ENCODE measurements around the gene CRELD2. TPM values are rescaled to one million over a fixed set of nuclear protein-coding genes. Genes with fewer than 3 reads are reported as not detected.

The CRELD2 gene
- total RNA-seq, 4 donors from 2014 or later = 44.8 to 80.4 (median 65.1) TPM

DNA sequence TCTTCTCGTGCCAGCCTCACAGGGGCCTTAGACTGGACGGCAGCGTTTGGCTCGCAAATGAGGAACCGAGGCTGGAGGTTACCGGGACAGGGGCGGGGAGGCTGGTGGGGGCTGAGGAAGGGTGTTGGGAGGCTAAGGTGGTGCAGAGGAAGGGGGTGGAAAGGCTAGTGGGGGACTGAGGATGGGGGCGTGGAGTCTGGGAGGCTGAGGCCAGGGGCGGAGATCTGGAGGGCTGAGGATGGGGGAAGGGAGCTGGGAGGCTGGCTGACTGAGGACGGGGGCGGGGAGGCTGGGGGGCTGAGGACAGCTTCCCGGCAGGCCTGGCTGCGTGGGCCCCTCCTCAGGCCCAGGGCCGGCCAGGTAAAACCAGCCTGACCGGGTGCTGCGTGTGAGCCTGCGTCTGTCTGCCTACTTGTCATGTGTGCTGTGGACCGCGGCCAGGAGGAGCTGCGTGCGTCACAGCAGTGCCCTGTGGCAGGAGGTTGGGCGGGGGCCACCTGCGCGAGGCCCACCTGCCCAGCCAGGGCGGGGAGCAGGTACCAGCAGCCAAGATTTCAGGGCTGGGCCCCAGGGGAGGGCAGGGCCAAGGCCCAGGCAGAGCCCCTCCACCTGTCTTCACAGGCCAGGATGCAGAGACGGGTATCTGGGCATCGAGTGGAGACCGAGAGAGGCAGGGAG lies 32.7 kb downstream of the CRELD2 start:
- Histone ChIP-seq H3K9me3 (no peaks in the 10 kb centered on the region), H3K27me3 (no peaks in the 10 kb centered on the region), H3K27ac (peak overlapping the region; percentile 37 to 95 (median 84)), H3K4me3 (no peak overlapping the region), H3K4me1 (peaks cover 0 to 84% (median 36%) of the 10 kb centered on the region in 4 donors), H3K36me3 (no peaks in the 10 kb centered on the region)
- DNase-seq (ENCODE audit: low spot score in 2 of 2) = no peak
- TF ChIP-seq EP300 (IDR thresholded peaks at IDR 0.05) = peak in 1 of 2 donors; percentile 49
- TF ChIP-seq, protein P1, sequence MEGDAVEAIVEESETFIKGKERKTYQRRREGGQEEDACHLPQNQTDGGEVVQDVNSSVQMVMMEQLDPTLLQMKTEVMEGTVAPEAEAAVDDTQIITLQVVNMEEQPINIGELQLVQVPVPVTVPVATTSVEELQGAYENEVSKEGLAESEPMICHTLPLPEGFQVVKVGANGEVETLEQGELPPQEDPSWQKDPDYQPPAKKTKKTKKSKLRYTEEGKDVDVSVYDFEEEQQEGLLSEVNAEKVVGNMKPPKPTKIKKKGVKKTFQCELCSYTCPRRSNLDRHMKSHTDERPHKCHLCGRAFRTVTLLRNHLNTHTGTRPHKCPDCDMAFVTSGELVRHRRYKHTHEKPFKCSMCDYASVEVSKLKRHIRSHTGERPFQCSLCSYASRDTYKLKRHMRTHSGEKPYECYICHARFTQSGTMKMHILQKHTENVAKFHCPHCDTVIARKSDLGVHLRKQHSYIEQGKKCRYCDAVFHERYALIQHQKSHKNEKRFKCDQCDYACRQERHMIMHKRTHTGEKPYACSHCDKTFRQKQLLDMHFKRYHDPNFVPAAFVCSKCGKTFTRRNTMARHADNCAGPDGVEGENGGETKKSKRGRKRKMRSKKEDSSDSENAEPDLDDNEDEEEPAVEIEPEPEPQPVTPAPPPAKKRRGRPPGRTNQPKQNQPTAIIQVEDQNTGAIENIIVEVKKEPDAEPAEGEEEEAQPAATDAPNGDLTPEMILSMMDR (IDR thresholded peaks at IDR 0.05) = no peak
- WGBS, 2 donors = 73 to 86% methylated on average over 22 to 24 of the region's 28 CpGs

DNA sequence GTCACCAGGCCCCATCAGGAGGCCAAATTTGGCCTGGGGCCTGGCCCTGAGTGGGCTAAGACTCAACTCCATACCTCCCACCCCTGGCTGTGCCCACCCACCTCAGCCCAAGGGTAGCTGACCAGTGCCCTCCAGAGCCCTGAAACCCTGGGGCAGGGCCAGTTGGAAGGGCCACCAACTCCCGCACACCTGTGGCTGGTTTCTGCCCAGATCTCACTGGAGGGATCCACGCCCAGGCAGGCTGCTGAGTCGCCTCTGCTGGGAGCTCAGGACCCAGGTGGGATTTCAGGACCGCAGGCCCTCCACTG lies 33.2 kb downstream of the CRELD2 start:
- Histone ChIP-seq H3K4me1 (peaks cover 0 to 89% (median 37%) of the 10 kb centered on the region in 4 donors), H3K27ac (peak overlapping the region; percentile 37 to 95 (median 84)), H3K4me3 (no peak overlapping the region), H3K9me3 (no peaks in the 10 kb centered on the region), H3K36me3 (no peaks in the 10 kb centered on the region), H3K27me3 (no peaks in the 10 kb centered on the region)
- no peak for DNase-seq (ENCODE audit: low spot score in 2 of 2)
- TF ChIP-seq POLR2A (IDR thresholded peaks at IDR 0.05) (no peak), EP300 (IDR thresholded peaks at IDR 0.05) (no peak)
- TF ChIP-seq, protein P1 (IDR thresholded peaks at IDR 0.05) = no peak
- WGBS, 2 donors = 60 to 87% methylated on average over 1 to 4 of the region's 4 CpGs

DNA sequence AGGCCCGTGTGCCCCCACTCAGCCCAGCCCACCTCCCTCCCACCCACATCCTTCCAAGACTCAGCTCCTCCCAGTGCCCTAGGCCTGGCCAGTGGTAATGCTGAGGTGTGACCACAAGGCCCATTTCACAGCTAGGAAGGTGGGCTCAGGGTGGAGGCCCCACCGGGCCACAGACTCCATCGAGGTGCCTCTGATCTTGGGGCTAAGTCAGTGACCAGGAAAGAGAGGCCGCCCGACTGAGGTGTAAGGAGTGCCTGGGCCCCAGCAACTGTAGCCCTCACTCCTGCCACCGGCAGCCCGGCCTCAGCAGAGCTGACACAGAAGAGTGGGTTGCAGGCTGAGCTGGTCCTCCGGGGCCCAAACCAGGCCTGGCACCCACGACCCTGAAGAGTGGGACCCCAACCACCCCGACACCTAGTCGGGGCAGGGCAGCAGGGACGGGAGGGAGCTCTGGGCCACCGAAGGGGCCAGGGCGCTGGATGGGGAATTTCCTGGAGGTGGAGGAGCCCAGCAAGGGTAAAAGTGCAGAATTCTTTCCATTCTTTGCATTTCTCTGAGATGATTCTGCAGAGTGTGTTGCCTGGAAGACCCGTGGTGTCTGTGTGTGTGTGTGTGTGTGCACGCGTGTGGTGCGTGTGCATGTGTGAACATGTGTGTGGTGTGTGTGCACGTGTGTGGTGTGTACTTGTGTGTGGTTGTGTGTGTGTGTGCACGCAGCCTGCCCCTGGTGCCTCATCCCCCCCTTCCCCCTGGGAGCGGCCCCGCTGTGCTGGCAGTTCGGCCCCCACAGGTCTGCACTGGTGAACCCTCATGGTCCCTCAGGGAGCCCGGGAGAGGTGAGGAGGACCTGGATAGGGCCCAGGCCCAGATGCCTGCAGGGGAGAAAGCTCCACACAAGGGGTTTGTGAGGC lies 33.8 kb downstream of the CRELD2 start:
- Histone ChIP-seq H3K4me3 (no peak overlapping the region), H3K27ac (peak overlapping the region; percentile 37 to 95 (median 84)), H3K27me3 (no peaks in the 10 kb centered on the region), H3K4me1 (peaks cover 0 to 91% (median 37%) of the 10 kb centered on the region in 4 donors), H3K36me3 (no peaks in the 10 kb centered on the region), H3K9me3 (no peaks in the 10 kb centered on the region)
- 35 to 44% methylated on average over 19 to 22 of the region's 24 CpGs for WGBS, 2 donors
- peak in 1 of 2 donors; percentile 24 for TF ChIP-seq EP300 (IDR thresholded peaks at IDR 0.05)
- TF ChIP-seq, protein P1 (IDR thresholded peaks at IDR 0.05) = no peak
- DNase-seq (ENCODE audit: low spot score in 2 of 2) = no peak

DNA sequence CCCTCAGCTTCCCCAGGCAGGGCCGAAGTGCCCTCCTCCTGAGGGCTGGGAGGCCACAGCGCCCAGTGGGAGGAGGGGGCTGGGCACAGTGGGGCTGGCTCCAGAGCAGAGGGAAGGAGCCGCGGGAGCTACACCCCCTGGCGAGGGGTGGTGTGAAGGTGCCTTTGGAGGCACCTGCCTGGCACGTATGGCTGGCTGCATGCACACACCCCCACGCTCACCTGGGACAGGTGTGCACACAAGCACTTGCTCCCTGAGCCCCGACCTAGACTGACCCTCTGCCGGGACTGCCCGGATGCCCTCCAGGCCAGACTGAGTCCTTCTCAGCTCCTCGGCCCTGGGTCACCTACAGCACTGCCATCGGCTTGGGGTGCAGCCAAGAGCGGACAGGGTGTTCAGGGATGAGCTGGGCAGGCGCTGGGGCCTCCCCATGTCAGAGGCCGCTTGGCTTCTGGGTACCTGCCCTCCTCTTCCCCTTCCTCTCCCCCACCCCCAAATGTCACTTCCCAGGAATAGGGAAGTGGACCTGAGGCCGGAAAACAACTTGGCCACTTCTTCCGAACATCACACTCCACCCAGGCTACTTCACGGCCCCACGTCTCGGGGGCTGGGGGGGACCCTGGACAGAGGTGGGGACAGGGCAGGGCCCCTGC lies 34.7 kb downstream of the CRELD2 start:
- Histone ChIP-seq H3K4me1 (peaks cover 0 to 85% (median 37%) of the 10 kb centered on the region in 4 donors), H3K27me3 (no peaks in the 10 kb centered on the region), H3K27ac (peak overlapping the region in 3 of 4 donors; percentile 62 to 95 (median 84)), H3K9me3 (no peaks in the 10 kb centered on the region), H3K36me3 (no peaks in the 10 kb centered on the region), H3K4me3 (no peak overlapping the region)
- 76 to 78% methylated on average over 10 to 20 of the region's 20 CpGs for WGBS, 2 donors
- DNase-seq (ENCODE audit: low spot score in 2 of 2) = no peak
- TF ChIP-seq POLR2A (IDR thresholded peaks at IDR 0.05) (no peak), EP300 (IDR thresholded peaks at IDR 0.05) (no peak)
- TF ChIP-seq, protein P1 (IDR thresholded peaks at IDR 0.05) = no peak

Data from tibial nerve (tissue), 4 donors.